ENCODE data around the gene NHS.

GRCh38 chrX:17432158-17432557 is 57.2 kb downstream of the NHS start:
- no peak for TF ChIP-seq CTCF (IDR thresholded peaks at IDR 0.05; ENCODE audit: low read depth, low read length, poor library complexity, severe bottlenecking)
- no peak for TF ChIP-seq EZH2phosphoT487 (IDR thresholded peaks at IDR 0.05; ENCODE audit: borderline replicate concordance, low read length)

Measured in DOHH2 (cell line).